GM08714 (cell line): ENCODE measurements around the gene PTCHD4.
"Not testable (repeated sequence)": the region's sequence is repeated elsewhere in the genome, so short reads cannot be mapped to it uniquely, and the experiment has no call there.

Experiments
- H3K4me3 ChIP-seq: fragments of 200-500 bp; sonication (Bioruptor generic); 2 replicates; pipeline ENCODE4 v1.5.1; 2014; ENCODE audit warnings: mild to moderate bottlenecking, low read length, inconsistent platforms
- ZNF274 ChIP-seq: IDR thresholded peaks from 2 replicates; pipeline ENCODE4 v1.6.1; 2012; ENCODE audit warnings: mild to moderate bottlenecking, low read depth, low read length

Gene PTCHD4

GRCh38 chr6:48111575-48111974 lies 578 bp upstream of the PTCHD4 start:
- TF ChIP-seq ZNF274, result no peak
- H3K4me3 ChIP-seq, result no peak overlapping the region

- no peak overlapping the region; the same call in 1 of the 2 replicates for H3K4me3 ChIP-seq
- no peak for TF ChIP-seq ZNF274
Observed at GRCh38 chr6:48110436-48111142, 408 bp downstream of the PTCHD4 start.

GRCh38 chr6:48109944-48110343 lies 1.1 kb downstream of the PTCHD4 start:
- no peak for TF ChIP-seq ZNF274
- H3K4me3 ChIP-seq, result no peak overlapping the region; the same call in 1 of the 2 replicates

GRCh38 chr6:48102476-48103195 lies 8.4 kb downstream of the PTCHD4 start:
- H3K4me3 ChIP-seq, result not testable (repeated sequence)

GRCh38 chr6:48101290-48101689 lies 9.7 kb downstream of the PTCHD4 start:
- TF ChIP-seq ZNF274, result no peak
- H3K4me3 ChIP-seq, result no peak overlapping the region

GRCh38 chr6:48100588-48100895 lies 10.5 kb downstream of the PTCHD4 start:
- TF ChIP-seq ZNF274, result no peak
- no peak overlapping the region for H3K4me3 ChIP-seq

GRCh38 chr6:48099713-48100587 lies 11.0 kb downstream of the PTCHD4 start:
- TF ChIP-seq ZNF274, result no peak
- H3K4me3 ChIP-seq, result no peak overlapping the region

- TF ChIP-seq ZNF274, result no peak
- H3K4me3 ChIP-seq, result no peak overlapping the region
Observed at GRCh38 chr6:48098923-48099322, 12.1 kb downstream of the PTCHD4 start.

- no peak for TF ChIP-seq ZNF274
- H3K4me3 ChIP-seq, result no peak overlapping the region
Observed at GRCh38 chr6:48092550-48093217, 18.3 kb downstream of the PTCHD4 start.

- TF ChIP-seq ZNF274, result no peak
- H3K4me3 ChIP-seq, result no peak overlapping the region
Observed at GRCh38 chr6:48090546-48090945, 20.5 kb downstream of the PTCHD4 start.

- H3K4me3 ChIP-seq, result no peak overlapping the region
- no peak for TF ChIP-seq ZNF274
Observed at GRCh38 chr6:48087448-48087847, 23.5 kb downstream of the PTCHD4 start.

- TF ChIP-seq ZNF274, result no peak
- no peak overlapping the region for H3K4me3 ChIP-seq
Observed at GRCh38 chr6:48086187-48086586, 24.8 kb downstream of the PTCHD4 start.

GRCh38 chr6:48085131-48085741 lies 25.8 kb downstream of the PTCHD4 start:
- no peak overlapping the region for H3K4me3 ChIP-seq
- no peak for TF ChIP-seq ZNF274

GRCh38 chr6:48084201-48084600 lies 26.8 kb downstream of the PTCHD4 start:
- no peak overlapping the region for H3K4me3 ChIP-seq
- no peak for TF ChIP-seq ZNF274
